ENCODE measurements around the gene CHCHD6.

CHCHD6 gene

GRCh38 chr3:126963261-126964190, 259.5 kb downstream of the CHCHD6 start:
- no peak for DNase-seq

GRCh38 chr3:126964261-126964660, 260.2 kb downstream of the CHCHD6 start:
- no peak for DNase-seq

DNA sequence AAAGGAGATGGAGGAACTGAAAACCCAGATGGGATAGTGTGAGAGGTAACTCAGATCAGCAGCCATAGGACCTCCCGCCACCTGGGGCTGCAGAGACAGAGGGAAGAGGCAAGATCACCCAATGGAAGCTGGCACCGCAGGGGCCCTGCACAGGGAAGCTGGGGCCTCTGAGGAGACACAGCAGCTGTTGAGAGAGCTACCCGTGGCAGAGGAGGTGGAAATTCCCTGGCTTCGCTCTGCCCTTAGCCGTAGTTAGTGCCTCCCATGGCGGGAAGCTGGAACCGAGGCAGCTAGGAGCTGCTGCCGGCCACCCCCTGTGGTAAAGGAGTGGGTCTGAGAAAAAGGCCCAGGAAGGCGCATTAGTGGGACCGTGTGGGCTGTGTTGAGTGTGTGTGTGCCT, 260.9 kb downstream of the CHCHD6 start:
- DNase-seq: no peak

- no peak for DNase-seq
Measured at GRCh38 chr3:126965526-126966080, 261.6 kb downstream of the CHCHD6 start.

- DNase-seq: no peak
Measured at GRCh38 chr3:126967386-126967785, 263.3 kb downstream of the CHCHD6 start.

DNA sequence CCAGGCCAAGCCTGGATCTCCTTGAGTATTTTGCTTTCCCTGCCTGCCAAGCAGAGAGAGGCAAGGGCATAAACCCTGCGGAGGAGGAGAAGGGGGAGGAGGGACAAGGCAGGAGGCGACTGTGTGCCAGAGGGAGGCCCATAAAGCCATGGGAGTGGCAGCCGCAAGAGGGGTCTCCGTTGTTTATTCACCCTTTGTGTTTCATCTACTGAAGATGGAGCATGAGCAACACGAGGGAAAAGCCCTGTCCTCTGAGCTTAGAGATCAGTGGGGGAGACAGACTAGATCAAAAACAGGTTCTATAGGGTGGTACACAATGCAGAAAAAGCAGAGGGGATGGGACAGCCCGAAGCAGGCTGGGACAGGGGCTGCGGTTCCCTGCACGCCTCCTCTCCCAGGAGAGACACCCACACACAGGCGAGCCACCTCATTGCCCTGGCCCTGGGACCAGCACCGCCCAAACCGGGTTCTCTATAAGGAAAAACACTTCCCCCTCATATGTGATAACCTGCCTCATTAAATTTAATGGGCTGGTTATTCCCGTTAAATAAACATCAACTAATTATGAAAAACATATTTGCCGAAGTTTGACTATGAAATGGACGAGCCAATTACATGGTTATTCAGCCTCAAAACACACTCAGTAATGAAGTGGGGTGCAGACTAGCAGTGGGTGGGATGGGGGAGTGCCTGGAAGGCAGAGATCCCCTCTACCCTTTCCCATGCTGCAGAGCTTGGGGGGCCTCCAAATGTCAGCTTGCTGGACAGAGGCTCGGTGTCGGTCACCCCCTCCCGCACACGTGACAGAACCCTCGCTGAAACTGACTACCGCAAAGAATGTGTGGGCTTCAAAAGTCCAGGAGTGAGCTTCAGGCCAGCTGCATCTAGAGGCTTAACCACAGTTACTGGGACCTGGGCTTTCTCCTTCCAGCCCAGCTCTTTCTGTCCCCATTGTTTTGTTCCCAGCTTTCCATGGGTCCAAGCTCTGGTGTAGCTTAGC, 264.7 kb downstream of the CHCHD6 start:
- DNase-seq: no peak

GRCh38 chr3:126969586-126969985, 265.5 kb downstream of the CHCHD6 start:
- DNase-seq: no peak

GRCh38 chr3:126970101-126970500, 266.1 kb downstream of the CHCHD6 start:
- DNase-seq: no peak

- no peak for DNase-seq
Measured at GRCh38 chr3:126970921-126971320, 266.9 kb downstream of the CHCHD6 start.

- DNase-seq: no peak
Measured at GRCh38 chr3:126971891-126972351, 267.9 kb downstream of the CHCHD6 start.

DNA sequence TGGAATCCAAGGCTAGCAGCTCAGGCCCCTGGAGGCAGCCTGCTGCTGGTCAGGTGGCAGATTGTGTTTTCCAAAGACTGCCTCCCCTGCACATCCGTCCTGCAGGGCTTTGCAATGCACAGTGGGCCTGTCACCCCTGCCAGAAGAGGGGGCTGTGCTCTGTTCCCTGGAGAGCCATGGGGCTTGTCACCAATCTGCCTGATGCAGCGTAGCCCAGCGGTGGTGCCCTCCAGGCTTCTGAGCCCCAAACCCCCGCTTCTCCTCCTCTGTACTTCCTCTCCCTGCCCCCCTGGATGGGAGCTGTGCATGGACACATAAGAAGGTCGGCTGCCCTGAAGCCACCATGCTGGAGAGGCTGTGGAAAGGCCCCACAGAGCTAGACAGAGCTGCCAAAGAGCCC, 268.8 kb downstream of the CHCHD6 start:
- DNase-seq: no peak

DNA sequence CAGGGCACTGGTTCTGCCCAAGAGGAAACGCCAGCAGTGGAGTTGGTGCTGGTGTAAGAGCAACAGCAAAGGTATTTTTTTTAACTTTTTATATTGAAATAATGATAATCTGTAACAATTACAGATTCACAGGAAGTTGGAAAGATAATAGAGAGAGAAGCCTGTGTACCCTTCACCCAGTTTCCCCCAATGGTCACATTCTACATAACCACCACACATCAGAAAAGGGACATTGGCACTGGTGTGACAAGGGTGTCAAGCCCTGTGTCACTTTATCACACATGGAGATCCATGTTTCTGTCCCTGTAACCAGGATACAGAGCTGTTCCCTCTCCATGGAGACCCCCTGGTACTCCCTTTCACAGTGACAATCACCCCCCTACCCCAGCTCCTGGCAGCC, 269.8 kb downstream of the CHCHD6 start:
- DNase-seq: no peak

GRCh38 chr3:126974756-126975155, 270.7 kb downstream of the CHCHD6 start:
- no peak for DNase-seq

- no peak for DNase-seq
Measured at GRCh38 chr3:126976906-126977305, 272.9 kb downstream of the CHCHD6 start.

GRCh38 chr3:126977821-126978220, 273.8 kb downstream of the CHCHD6 start:
- no peak for DNase-seq

DNA sequence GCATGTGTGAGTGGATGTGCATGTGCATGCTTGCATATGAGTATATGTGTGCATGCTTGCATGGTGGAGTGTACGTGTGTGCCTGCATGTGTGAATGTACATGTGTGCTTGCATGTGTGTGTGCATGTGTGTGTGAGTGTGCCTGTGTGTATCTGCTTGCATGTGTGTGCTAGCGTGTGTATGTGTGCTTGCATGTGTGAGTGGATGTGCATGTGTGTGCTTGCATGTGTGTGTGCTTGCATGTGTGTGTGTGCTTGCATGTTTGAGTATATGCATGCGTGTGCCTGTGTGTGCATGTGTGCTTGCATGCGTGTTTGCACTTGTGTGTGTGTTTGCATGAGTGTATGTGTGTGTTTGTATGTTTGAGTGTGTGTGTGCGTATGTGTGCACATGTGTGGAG, 274.3 kb downstream of the CHCHD6 start:
- DNase-seq: no peak

GRCh38 chr3:126979046-126979628, 275.1 kb downstream of the CHCHD6 start:
- DNase-seq: peak; percentile 43

GRCh38 chr3:126980266-126980811, 276.3 kb downstream of the CHCHD6 start:
- DNase-seq: no peak

DNA sequence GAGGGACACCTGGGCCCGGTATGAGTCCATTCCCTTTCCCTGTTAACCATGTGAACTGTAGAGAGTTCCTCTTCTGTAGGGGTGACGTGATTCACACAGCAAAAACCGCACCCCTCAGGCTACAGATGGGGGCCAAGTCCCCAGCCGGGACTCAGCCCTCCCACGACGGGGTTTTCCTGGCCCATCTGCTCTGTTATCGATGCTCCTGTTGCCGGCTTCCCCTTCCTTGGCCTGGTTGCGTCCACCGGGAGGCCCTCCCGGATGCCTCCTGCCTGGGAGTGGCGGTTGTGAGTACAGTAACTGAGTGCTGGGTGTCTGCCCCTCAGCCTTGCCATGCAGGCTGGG, 278.1 kb downstream of the CHCHD6 start:
- peak; percentile 60 for DNase-seq

DNA sequence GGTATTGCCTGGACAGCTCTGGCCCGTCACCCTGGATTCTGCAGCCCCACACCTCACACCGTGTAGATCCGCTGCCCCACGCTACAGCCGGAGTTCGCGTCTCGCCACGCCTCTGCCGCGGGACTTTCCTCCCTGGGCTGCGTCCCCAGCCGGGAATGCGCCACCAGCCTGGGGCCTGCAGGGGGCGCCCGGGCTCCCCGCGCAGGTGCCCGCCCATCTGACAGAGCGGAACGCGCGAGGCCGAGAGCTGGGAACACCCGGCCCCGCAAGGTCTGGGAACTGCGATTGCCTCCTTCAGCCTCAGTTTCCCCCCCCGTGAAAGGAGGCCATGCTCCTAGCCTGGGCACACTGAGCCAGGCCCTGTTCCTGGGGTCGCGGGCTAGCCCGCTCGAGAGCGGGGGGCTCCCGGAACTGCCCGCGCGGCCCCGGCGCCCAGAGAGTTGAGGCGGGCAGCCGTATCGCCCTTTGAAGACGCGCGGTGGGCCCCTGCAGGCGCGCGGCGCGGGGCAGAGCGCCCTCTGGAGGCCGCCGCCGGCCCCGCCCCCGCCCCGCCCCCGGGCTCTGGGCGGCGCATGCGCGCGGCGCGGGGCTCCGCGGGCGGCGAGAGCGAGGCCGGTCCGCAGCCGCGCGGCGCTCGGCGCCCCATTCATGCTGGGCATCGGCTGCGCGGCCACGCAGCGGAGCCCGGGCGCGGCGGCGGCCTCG, 278.6 kb downstream of the CHCHD6 start, which contains the start of gene PLXNA1:
PLXNA1 (plus strand) TSS at position 645 of the 705 bp plus-strand sequence. CDS start 5,479 bp downstream, outside the sequence.
- DNase-seq: peak; percentile 80

DNA sequence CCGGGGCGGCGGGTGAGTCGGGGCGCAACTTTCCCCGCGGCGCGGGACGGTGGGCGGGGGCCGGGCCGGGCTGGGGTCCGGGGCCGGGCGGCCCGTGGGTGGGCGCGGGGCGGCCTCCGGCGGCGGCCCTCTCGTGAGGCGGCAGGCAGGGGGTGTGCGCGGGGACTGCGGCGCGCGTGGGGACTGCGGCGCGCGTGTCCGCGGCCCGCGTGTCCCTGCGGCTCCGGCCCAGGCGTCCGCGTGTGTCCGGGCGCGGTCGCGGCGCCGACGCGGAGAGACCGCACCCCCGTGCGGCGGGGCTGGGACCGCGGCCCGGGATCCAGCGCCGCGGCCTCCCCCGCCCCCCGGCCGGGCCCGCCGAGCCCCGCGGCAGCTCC, 279.2 kb downstream of the CHCHD6 start:
- DNase-seq: peak; percentile 55
